Measurements from ENCODE around the gene ACKR1. TPM values are rescaled to one million over a fixed set of nuclear protein-coding genes. Genes with fewer than 3 reads are reported as not detected.

ACKR1 gene
- total RNA-seq, 1 donor from 2014 or later: not detected

- peaks cover 28% of the 10 kb centered on the region for H3K27me3 Mint-ChIP-seq
- H3K36me3 Mint-ChIP-seq (ENCODE audit: low read depth): no peaks in the 10 kb centered on the region
- H3K27ac Mint-ChIP-seq: no peak overlapping the region
- no peaks in the 10 kb centered on the region for H3K9me3 Mint-ChIP-seq
- no peak overlapping the region for H3K4me3 Mint-ChIP-seq
- intact Hi-C loops (cut with micrococcal nuclease): no loop called here
- peak; percentile 79 for DNase-seq
- H3K4me1 Mint-ChIP-seq: no peaks in the 10 kb centered on the region
Observed at GRCh38 chr1:159177272-159177907, 27.3 kb upstream of the ACKR1 start.

GRCh38 chr1:159179906-159180305 is 24.8 kb upstream of the ACKR1 start:
- peaks cover 14% of the 10 kb centered on the region for H3K27me3 Mint-ChIP-seq
- H3K4me3 Mint-ChIP-seq: no peak overlapping the region
- H3K36me3 Mint-ChIP-seq (ENCODE audit: low read depth): no peaks in the 10 kb centered on the region
- no peaks in the 10 kb centered on the region for H3K9me3 Mint-ChIP-seq
- H3K27ac Mint-ChIP-seq: no peak overlapping the region
- intact Hi-C loops (cut with micrococcal nuclease): no loop called here
- no peaks in the 10 kb centered on the region for H3K4me1 Mint-ChIP-seq
- DNase-seq: no peak

DNA sequence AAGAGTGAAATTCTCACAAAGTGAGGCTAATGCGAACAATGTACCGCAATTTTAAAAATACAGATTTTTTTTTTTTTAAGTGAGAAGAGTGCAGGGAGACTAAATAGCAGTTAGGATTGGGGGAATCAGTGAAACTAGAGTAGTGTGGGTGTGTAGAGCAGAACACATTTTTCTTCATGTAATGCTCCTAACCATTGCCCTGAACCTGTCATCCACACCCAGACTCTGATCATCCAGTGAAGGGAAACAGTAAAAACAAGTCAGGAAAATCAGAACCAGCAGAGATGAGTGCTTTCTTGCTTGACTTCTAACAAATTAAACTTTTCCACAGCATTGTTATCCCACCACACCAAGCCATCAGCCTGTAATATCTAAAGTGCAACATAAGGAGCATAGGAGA is 24.2 kb upstream of the ACKR1 start:
- peaks cover 13% of the 10 kb centered on the region for H3K27me3 Mint-ChIP-seq
- intact Hi-C loops (cut with micrococcal nuclease): no loop called here
- no peaks in the 10 kb centered on the region for H3K36me3 Mint-ChIP-seq (ENCODE audit: low read depth)
- H3K27ac Mint-ChIP-seq: no peak overlapping the region
- no peak for DNase-seq
- H3K4me3 Mint-ChIP-seq: no peak overlapping the region
- H3K9me3 Mint-ChIP-seq: no peaks in the 10 kb centered on the region
- H3K4me1 Mint-ChIP-seq: no peaks in the 10 kb centered on the region

- Mint-ChIP-seq H3K4me1 (no peaks in the 10 kb centered on the region), H3K36me3 (ENCODE audit: low read depth) (no peaks in the 10 kb centered on the region), H3K27me3 (peaks cover 19% of the 10 kb centered on the region), H3K4me3 (no peak overlapping the region), H3K27ac (no peak overlapping the region), H3K9me3 (no peaks in the 10 kb centered on the region)
- intact Hi-C loops (cut with micrococcal nuclease): no loop called here
- DNase-seq: no peak
Observed at GRCh38 chr1:159181328-159182024, 23.2 kb upstream of the ACKR1 start.

DNA sequence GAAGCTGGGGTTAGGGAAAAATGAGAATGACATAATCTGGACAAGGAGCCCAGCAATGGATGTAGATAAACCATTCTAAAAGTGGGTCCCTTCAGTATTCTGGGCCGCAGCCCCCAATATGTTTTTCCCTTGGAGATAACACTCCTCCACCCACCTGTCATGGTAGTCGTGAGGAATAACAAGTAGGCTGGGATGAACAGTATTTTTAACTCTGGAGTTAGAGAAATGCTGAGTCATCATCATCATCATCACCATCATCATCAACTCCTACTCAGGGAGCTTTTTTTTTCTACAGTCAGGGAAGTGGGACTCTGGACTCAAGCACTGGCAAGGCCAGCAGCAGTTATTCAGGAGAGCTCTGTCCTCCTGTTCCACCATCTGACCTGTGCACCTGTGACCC is 20.5 kb upstream of the ACKR1 start:
- DNase-seq: no peak
- peaks cover 43% of the 10 kb centered on the region for H3K27me3 Mint-ChIP-seq
- H3K9me3 Mint-ChIP-seq: no peaks in the 10 kb centered on the region
- no peaks in the 10 kb centered on the region for H3K36me3 Mint-ChIP-seq (ENCODE audit: low read depth)
- intact Hi-C loops (cut with micrococcal nuclease): no loop called here
- no peak overlapping the region for H3K27ac Mint-ChIP-seq
- H3K4me1 Mint-ChIP-seq: peaks cover 3% of the 10 kb centered on the region
- H3K4me3 Mint-ChIP-seq: no peak overlapping the region

DNA sequence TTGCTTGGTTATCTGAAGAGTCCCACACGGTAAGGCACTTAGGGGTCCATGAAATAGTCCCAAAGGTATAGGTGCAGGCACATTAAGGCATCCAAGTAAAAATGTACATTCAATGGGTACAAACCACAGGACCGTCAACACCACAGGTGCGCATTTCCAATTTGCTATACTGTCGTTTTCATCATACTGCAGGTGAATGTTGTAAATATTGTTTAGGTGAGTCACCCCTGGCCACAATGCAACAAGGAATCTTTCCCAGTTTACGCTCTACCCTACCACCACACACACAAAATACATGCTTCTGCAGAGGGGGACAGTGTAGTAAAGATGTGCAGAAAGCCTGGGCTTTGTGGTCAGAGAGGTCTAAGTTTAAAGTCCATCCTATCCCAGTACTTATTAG is 19.6 kb upstream of the ACKR1 start:
- H3K4me3 Mint-ChIP-seq: no peak overlapping the region
- no peak overlapping the region for H3K27ac Mint-ChIP-seq
- DNase-seq: no peak
- no peaks in the 10 kb centered on the region for H3K36me3 Mint-ChIP-seq (ENCODE audit: low read depth)
- intact Hi-C loops (cut with micrococcal nuclease): no loop called here
- H3K4me1 Mint-ChIP-seq: peaks cover 3% of the 10 kb centered on the region
- H3K27me3 Mint-ChIP-seq: peaks cover 51% of the 10 kb centered on the region
- H3K9me3 Mint-ChIP-seq: no peaks in the 10 kb centered on the region

GRCh38 chr1:159187033-159187432 is 17.6 kb upstream of the ACKR1 start:
- Mint-ChIP-seq H3K4me1 (peaks cover 3% of the 10 kb centered on the region), H3K27ac (no peak overlapping the region), H3K36me3 (ENCODE audit: low read depth) (no peaks in the 10 kb centered on the region), H3K4me3 (no peak overlapping the region), H3K27me3 (peaks cover 51% of the 10 kb centered on the region), H3K9me3 (no peaks in the 10 kb centered on the region)
- intact Hi-C loops (cut with micrococcal nuclease): no loop called here
- no peak for DNase-seq

- H3K4me3 Mint-ChIP-seq: no peak overlapping the region
Observed at GRCh38 chr1:159187647-159188374, 16.9 kb upstream of the ACKR1 start.

GRCh38 chr1:159188375-159188788 is 16.3 kb upstream of the ACKR1 start:
- peaks cover 49% of the 10 kb centered on the region for H3K27me3 Mint-ChIP-seq
- intact Hi-C loops (cut with micrococcal nuclease): no loop called here
- peak; percentile 57 for DNase-seq
- H3K9me3 Mint-ChIP-seq: no peaks in the 10 kb centered on the region
- H3K36me3 Mint-ChIP-seq (ENCODE audit: low read depth): no peaks in the 10 kb centered on the region
- no peak overlapping the region for H3K4me3 Mint-ChIP-seq
- H3K4me1 Mint-ChIP-seq: peaks cover 3% of the 10 kb centered on the region
- H3K27ac Mint-ChIP-seq: no peak overlapping the region

More at GRCh38 chr1:159187647-159188374, 16.9 kb upstream of the ACKR1 start:
- H3K9me3 Mint-ChIP-seq: no peaks in the 10 kb centered on the region
- no peak for DNase-seq
- peaks cover 50% of the 10 kb centered on the region for H3K27me3 Mint-ChIP-seq
- intact Hi-C loops (cut with micrococcal nuclease): no loop called here
- no peak overlapping the region for H3K27ac Mint-ChIP-seq
- H3K36me3 Mint-ChIP-seq (ENCODE audit: low read depth): no peaks in the 10 kb centered on the region
- peaks cover 3% of the 10 kb centered on the region for H3K4me1 Mint-ChIP-seq

DNA sequence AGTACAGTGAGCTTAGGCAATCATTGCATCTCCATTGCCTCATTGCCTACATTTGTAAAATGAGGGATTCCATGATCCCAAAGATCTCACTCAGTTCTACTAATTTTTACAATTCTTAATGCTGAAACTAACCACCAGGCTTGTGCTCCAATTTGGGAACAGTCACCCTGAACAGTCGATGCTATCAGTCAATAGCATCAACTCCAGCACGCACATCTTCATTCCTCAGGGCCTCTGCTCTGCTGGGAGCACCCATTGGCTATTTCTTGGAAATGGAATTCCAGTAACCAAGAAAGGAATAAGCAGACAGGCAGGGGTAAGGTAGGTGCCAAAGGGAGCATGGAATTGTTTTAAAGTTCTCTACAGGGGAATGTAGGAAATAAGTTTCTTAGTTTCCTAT is 14.2 kb upstream of the ACKR1 start:
- no peaks in the 10 kb centered on the region for H3K9me3 Mint-ChIP-seq
- H3K4me1 Mint-ChIP-seq: peaks cover 3% of the 10 kb centered on the region
- intact Hi-C loops (cut with micrococcal nuclease): no loop called here
- DNase-seq: no peak
- no peaks in the 10 kb centered on the region for H3K36me3 Mint-ChIP-seq (ENCODE audit: low read depth)
- H3K27me3 Mint-ChIP-seq: peaks cover 46% of the 10 kb centered on the region
- no peak overlapping the region for H3K27ac Mint-ChIP-seq
- no peak overlapping the region for H3K4me3 Mint-ChIP-seq

DNA sequence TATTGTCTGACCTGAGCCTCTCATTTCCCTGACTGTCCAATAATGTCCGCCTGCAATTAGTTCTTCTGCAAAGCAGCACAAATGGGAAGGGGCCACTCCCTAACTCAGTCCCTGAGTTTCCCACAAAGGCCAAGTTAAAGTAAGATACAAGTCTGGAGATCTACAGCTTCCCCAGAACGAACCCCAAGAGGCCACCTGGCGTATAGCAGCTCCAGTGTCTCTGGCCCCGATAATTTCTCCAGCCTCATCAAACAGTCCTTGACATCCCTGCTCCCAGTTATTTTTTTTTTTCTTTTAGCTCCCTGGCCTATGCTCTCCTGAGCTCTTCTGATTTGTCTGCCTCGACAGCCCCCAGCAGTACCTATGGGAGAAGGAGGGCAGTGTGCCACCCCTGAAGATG is 8.1 kb upstream of the ACKR1 start:
- no peaks in the 10 kb centered on the region for H3K9me3 Mint-ChIP-seq
- H3K4me3 Mint-ChIP-seq: no peak overlapping the region
- peaks cover 15% of the 10 kb centered on the region for H3K27me3 Mint-ChIP-seq
- no peak for DNase-seq
- intact Hi-C loops (cut with micrococcal nuclease): no loop called here
- no peaks in the 10 kb centered on the region for H3K4me1 Mint-ChIP-seq
- H3K36me3 Mint-ChIP-seq (ENCODE audit: low read depth): no peaks in the 10 kb centered on the region
- H3K27ac Mint-ChIP-seq: no peak overlapping the region

DNA sequence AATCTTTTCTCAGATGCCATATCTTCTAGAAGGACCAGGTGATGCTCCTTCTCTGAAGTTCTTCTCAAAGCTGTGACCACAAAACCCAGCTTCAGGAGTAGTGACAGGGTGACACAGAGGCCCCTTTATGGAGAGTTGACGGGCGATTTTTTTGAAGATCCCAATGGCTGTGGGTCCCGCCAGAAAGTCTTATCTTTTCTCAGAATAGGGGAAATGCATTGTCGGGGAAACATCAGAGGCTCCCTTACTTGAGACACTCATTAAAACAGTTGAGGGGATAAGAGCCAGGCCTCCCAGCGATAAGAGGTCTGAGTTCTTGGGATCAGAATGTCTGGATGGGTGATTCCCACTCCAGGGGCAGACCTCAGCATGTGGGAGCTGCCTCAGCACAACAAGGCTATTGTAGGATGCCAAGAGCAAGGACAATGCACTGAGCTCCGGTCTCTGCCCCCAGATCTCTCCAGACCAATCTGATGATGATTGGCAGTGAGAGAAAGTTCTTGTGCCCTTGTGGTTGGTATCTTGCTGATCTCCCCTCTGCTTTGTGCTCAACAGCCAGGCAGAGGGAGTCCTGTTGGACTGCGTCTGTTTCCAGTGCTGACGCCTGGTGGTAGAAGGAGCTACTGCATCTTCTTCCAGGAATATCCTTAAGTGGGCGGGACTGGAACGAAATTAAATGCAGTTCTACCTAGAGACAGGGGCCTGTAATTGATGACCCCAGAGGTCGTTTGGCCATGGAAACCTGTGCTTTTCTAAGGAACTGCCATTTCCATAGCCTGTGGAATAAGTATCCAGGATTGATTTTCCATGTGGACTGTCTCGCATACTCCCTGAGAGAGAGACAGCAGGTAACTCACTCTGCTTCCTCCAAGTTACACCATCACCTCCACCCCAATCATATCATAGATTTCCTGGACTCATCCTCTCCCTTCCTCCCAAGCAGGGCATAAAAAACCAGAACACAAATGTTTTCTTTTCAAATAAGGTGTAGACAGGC is 6.8 kb upstream of the ACKR1 start:
- intact Hi-C loops (cut with micrococcal nuclease): no loop called here
- no peak overlapping the region for H3K27ac Mint-ChIP-seq
- H3K4me1 Mint-ChIP-seq: no peaks in the 10 kb centered on the region
- peak; percentile 82 for DNase-seq
- H3K9me3 Mint-ChIP-seq: no peaks in the 10 kb centered on the region
- no peaks in the 10 kb centered on the region for H3K36me3 Mint-ChIP-seq (ENCODE audit: low read depth)
- H3K27me3 Mint-ChIP-seq: peaks cover 19% of the 10 kb centered on the region
- no peak overlapping the region for H3K4me3 Mint-ChIP-seq

- Mint-ChIP-seq H3K4me1 (no peaks in the 10 kb centered on the region), H3K36me3 (ENCODE audit: low read depth) (no peaks in the 10 kb centered on the region), H3K9me3 (no peaks in the 10 kb centered on the region), H3K27me3 (peaks cover 25% of the 10 kb centered on the region), H3K4me3 (no peak overlapping the region), H3K27ac (no peak overlapping the region)
- intact Hi-C loops (cut with micrococcal nuclease): no loop called here
- DNase-seq: no peak
Observed at GRCh38 chr1:159199901-159200300, 4.8 kb upstream of the ACKR1 start.

Measured in activated CD4-positive, alpha-beta T cell treated with anti-CD3 and anti-CD28 coated beads, Interleukin-2, amount 10 ng/mL, durations not matched to agents 24 days and 14 days (primary cell).